Natural killer cell (primary cell): ENCODE data around the gene RALB. TPM values are rescaled to one million over a fixed set of nuclear protein-coding genes. Genes with fewer than 3 reads are reported as not detected.

Experiments used
- ATAC-seq, 3 donors: fragments of 150-1000 bp in 2 of 3; fragments of 200-7000 bp in 1 of 3; cut with Tn5 transposase; 1 replicate in 1 of 3; 2 replicates in 2 of 3; pipeline ENCODE4 v1.10.0; 2021; ENCODE audit warnings: mild to moderate bottlenecking in 2 of 3, moderate library complexity in 2 of 3
- DNase-seq, 2 donors: peaks; one replicate each; pipeline versions ENCODE4 v3.0.0 to v3.0.0-alpha.2; 2013 to 2021; ENCODE audit warnings: mixed read lengths in 1 of 2
- H3K27ac ChIP-seq: one replicate; pipeline ENCODE4 v1.5.1; 2013; ENCODE audit warnings: mild to moderate bottlenecking, low read length
- H3K27me3 ChIP-seq: one replicate; pipeline ENCODE4 v1.6.1; 2013; ENCODE audit warnings: low read length; ENCODE audit not compliant: control insufficient read depth, insufficient read depth
- H3K36me3 ChIP-seq: one replicate; pipeline ENCODE4 v1.6.1; 2013; ENCODE audit warnings: low read length; ENCODE audit not compliant: control insufficient read depth, insufficient read depth
- H3K4me1 ChIP-seq: one replicate; pipeline ENCODE4 v1.6.1; 2013; ENCODE audit warnings: low read length; ENCODE audit not compliant: control insufficient read depth, insufficient read depth
- H3K4me3 ChIP-seq: one replicate; pipeline ENCODE4 v1.5.1; 2013; ENCODE audit warnings: low read length
- H3K9me3 ChIP-seq: one replicate; pipeline ENCODE4 v1.6.1; 2013; ENCODE audit warnings: low read length; ENCODE audit not compliant: control insufficient read depth, insufficient read depth
- H3K27ac Mint-ChIP-seq, 2 donors: one replicate each; pipeline ENCODE4 v1.8.0; 2022; ENCODE audit warnings: mild to moderate bottlenecking in 2 of 2, mixed read lengths in 2 of 2, moderate library complexity in 1 of 2
- H3K27me3 Mint-ChIP-seq, 2 donors: one replicate each; pipeline ENCODE4 v1.8.0; 2022; ENCODE audit warnings: low read depth in 2 of 2, mixed read lengths in 2 of 2
- H3K36me3 Mint-ChIP-seq: one replicate; pipeline ENCODE4 v1.8.0; 2022; ENCODE audit warnings: mixed read lengths
- H3K4me1 Mint-ChIP-seq, 2 donors: one replicate each; pipeline ENCODE4 v1.8.0; 2022; ENCODE audit warnings: mixed read lengths in 2 of 2
- H3K4me3 Mint-ChIP-seq: one replicate; pipeline ENCODE4 v1.8.0; 2022; ENCODE audit warnings: mild to moderate bottlenecking, moderate library complexity, mixed read lengths
- H3K9me3 Mint-ChIP-seq, 2 donors: one replicate each; pipeline ENCODE4 v1.8.0; 2022; ENCODE audit warnings: mixed read lengths in 2 of 2
- WGBS: methylation state at CpG from one replicate; pipeline ENCODE4 v1.1.7; 2013; ENCODE audit warnings: missing lambda C conversion rate; ENCODE audit not compliant: insufficient coverage; 5-methylcytosine and 5-hydroxymethylcytosine counted together
- intact Hi-C: fragments of 100-400 bp; cut with micrococcal nuclease; formaldehyde crosslinking; loops from one replicate; pipeline ENCODE4 v1.14.2; 2022
- total RNA-seq, 4 donors: library from RNA; stranded (reverse); fragments of 120-200 nt in 1 of 4; gene quantifications; one replicate each; pipeline versions ENCODE4 v1.2.3 to v1.2.4, GENCODE V29; 2013 to 2022
- TF ChIP-seq, protein P1 (sequence below): fragments of 200-600 bp; IDR thresholded peaks from one replicate; pipeline ENCODE4 v1.8.0; 2022; ENCODE audit warnings: antibody characterized with exemption

Gene RALB
- total RNA-seq, 3 donors from 2014 or later (not counting 1 experiment from before 2014, with no cell fraction given) = 21.0 to 25.9 (median 25.4) TPM

- Mint-ChIP-seq H3K9me3 (no peaks in the 10 kb centered on the region), H3K4me3 (peak overlapping the region; percentile 49), H3K4me1 (peaks cover 43 to 52% of the 10 kb centered on the region in 2 donors), H3K27me3 (no peaks in the 10 kb centered on the region), H3K36me3 (no peaks in the 10 kb centered on the region), H3K27ac (no peak overlapping the region)
- ATAC-seq = no peak
- no peak for DNase-seq
- H3K27ac ChIP-seq = no peak overlapping the region
- H3K27me3 ChIP-seq = no peaks in the 10 kb centered on the region
- intact Hi-C loops = no loop called here
- H3K4me1 ChIP-seq = peaks cover 39% of the 10 kb centered on the region
- H3K4me3 ChIP-seq = no peak overlapping the region
- TF ChIP-seq, protein P1, sequence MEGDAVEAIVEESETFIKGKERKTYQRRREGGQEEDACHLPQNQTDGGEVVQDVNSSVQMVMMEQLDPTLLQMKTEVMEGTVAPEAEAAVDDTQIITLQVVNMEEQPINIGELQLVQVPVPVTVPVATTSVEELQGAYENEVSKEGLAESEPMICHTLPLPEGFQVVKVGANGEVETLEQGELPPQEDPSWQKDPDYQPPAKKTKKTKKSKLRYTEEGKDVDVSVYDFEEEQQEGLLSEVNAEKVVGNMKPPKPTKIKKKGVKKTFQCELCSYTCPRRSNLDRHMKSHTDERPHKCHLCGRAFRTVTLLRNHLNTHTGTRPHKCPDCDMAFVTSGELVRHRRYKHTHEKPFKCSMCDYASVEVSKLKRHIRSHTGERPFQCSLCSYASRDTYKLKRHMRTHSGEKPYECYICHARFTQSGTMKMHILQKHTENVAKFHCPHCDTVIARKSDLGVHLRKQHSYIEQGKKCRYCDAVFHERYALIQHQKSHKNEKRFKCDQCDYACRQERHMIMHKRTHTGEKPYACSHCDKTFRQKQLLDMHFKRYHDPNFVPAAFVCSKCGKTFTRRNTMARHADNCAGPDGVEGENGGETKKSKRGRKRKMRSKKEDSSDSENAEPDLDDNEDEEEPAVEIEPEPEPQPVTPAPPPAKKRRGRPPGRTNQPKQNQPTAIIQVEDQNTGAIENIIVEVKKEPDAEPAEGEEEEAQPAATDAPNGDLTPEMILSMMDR = no peak
- no peaks in the 10 kb centered on the region for H3K36me3 ChIP-seq
- WGBS = 50% methylated on average over 9 of the region's 9 CpGs
- H3K9me3 ChIP-seq = no peaks in the 10 kb centered on the region
Measured at GRCh38 chr2:120226316-120226715, 26.3 kb upstream of the RALB start.

DNA sequence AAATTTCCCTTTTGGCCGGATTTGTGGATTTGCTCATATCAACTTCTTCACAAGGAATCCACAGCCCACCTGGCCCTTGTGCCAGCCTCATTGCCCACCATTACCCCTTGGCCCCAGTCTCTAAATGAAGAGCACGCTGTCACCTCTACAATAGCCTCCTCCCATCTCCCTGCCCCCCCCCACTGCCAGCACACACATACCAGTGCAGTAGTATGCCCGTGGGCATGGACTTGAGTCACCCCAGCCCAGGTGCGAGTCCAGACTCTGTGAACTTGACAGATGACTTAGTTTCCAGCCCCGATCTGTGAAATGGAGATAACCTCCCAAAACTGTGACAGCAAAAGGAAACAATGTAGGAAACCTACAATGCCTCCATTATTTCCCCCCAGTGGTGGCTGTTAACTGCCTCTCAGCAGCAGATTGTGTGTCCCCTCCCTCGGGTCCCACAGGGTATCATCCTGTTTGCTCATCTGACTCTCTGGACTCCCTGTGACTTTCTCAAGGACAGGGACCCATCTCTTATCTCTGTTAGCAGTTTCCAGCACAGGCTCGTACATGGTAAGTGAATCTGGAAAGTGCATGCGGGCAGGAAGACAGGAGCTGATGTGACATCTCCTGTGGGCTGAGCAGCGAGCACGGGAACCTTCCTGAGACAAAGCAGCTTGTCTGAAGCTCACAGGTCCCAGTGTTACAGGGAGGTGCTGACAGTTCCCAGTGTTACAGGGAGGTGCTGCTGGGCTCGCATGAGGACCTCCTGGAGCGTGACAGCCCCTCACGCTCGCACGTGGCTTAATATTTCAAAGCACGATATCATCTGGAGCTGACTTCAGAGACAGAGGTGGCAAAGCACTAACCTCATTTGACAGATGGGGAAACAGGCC is 25.3 kb upstream of the RALB start:
- no peaks in the 10 kb centered on the region for H3K36me3 Mint-ChIP-seq
- H3K9me3 Mint-ChIP-seq = no peaks in the 10 kb centered on the region
- peaks cover 33 to 50% of the 10 kb centered on the region in 2 donors for H3K4me1 Mint-ChIP-seq
- TF ChIP-seq, protein P1 = no peak
- Histone ChIP-seq H3K27me3 (no peaks in the 10 kb centered on the region), H3K27ac (no peak overlapping the region), H3K9me3 (no peaks in the 10 kb centered on the region), H3K36me3 (no peaks in the 10 kb centered on the region), H3K4me1 (peaks cover 38% of the 10 kb centered on the region), H3K4me3 (no peak overlapping the region)
- H3K4me3 Mint-ChIP-seq = no peak overlapping the region
- peak overlapping the region in 1 of 2 donors; percentile 25 for H3K27ac Mint-ChIP-seq
- H3K27me3 Mint-ChIP-seq = no peaks in the 10 kb centered on the region
- no peak for ATAC-seq
- intact Hi-C loops = no loop called here
- WGBS = 67% methylated on average over 16 of the region's 16 CpGs
- no peak for DNase-seq

GRCh38 chr2:120228503-120228902 is 24.1 kb upstream of the RALB start:
- peaks cover 37 to 55% of the 10 kb centered on the region in 2 donors for H3K4me1 Mint-ChIP-seq
- no peak overlapping the region for H3K27ac ChIP-seq
- peak overlapping the region; percentile 25 to 34 for H3K27ac Mint-ChIP-seq
- ATAC-seq = no peak
- H3K36me3 ChIP-seq = no peaks in the 10 kb centered on the region
- no peaks in the 10 kb centered on the region for H3K36me3 Mint-ChIP-seq
- peak in 1 of 2 donors; percentile 32 for DNase-seq
- intact Hi-C loops = no loop called here
- no peaks in the 10 kb centered on the region for H3K27me3 Mint-ChIP-seq
- no peaks in the 10 kb centered on the region for H3K9me3 ChIP-seq
- H3K27me3 ChIP-seq = no peaks in the 10 kb centered on the region
- H3K4me3 Mint-ChIP-seq = no peak overlapping the region
- H3K9me3 Mint-ChIP-seq = no peaks in the 10 kb centered on the region
- TF ChIP-seq, protein P1 = no peak
- peaks cover 42% of the 10 kb centered on the region for H3K4me1 ChIP-seq
- H3K4me3 ChIP-seq = no peak overlapping the region
- WGBS = 80% methylated on average over 5 of the region's 5 CpGs
